ENCODE results near the gene SLC35F3. TPM values are rescaled to one million over a fixed set of nuclear protein-coding genes. Genes with fewer than 3 reads are reported as not detected.

The SLC35F3 gene
- polyA plus RNA-seq, 1 donor from 2014 or later, result 13.9 TPM

DNA sequence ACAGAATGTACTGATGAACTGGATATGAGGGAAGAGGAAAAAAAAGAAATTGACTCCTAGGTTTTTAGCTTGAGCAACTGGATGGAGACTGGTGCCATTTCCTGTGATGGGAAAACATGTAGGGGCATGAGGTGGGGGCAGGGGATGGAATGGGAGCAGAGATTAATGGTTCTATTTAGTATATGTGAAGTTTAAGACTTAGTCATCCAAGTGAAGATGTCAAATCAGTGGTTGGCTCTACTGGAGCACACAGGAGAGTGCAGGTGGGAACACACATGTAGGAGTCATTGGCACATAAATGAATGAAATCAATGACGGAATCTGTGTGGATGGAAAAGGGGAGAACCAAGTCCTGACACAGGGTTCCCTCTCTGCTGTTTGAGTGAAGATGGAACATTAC lies 244.3 kb downstream of the SLC35F3 start:
- TF ChIP-seq TAF1 (IDR thresholded peaks at IDR 0.05; ENCODE audit: low read depth) (no peak), POLR2AphosphoS5 (IDR thresholded peaks at IDR 0.05) (no peak), SMC3 (conservative IDR thresholded peaks at IDR 0.05; ENCODE audit: poor library complexity) (no peak), MXI1 (conservative IDR thresholded peaks at IDR 0.05; ENCODE audit: poor library complexity, severe bottlenecking) (no peak), EZH2 (IDR thresholded peaks at IDR 0.05; ENCODE audit: borderline replicate concordance, insufficient read depth, low read length, poor library complexity, severe bottlenecking) (no peak), RAD21 (conservative IDR thresholded peaks at IDR 0.05) (no peak), EP300 (conservative IDR thresholded peaks at IDR 0.05; ENCODE audit: poor library complexity, severe bottlenecking) (no peak)
- TF ChIP-seq, protein P1, sequence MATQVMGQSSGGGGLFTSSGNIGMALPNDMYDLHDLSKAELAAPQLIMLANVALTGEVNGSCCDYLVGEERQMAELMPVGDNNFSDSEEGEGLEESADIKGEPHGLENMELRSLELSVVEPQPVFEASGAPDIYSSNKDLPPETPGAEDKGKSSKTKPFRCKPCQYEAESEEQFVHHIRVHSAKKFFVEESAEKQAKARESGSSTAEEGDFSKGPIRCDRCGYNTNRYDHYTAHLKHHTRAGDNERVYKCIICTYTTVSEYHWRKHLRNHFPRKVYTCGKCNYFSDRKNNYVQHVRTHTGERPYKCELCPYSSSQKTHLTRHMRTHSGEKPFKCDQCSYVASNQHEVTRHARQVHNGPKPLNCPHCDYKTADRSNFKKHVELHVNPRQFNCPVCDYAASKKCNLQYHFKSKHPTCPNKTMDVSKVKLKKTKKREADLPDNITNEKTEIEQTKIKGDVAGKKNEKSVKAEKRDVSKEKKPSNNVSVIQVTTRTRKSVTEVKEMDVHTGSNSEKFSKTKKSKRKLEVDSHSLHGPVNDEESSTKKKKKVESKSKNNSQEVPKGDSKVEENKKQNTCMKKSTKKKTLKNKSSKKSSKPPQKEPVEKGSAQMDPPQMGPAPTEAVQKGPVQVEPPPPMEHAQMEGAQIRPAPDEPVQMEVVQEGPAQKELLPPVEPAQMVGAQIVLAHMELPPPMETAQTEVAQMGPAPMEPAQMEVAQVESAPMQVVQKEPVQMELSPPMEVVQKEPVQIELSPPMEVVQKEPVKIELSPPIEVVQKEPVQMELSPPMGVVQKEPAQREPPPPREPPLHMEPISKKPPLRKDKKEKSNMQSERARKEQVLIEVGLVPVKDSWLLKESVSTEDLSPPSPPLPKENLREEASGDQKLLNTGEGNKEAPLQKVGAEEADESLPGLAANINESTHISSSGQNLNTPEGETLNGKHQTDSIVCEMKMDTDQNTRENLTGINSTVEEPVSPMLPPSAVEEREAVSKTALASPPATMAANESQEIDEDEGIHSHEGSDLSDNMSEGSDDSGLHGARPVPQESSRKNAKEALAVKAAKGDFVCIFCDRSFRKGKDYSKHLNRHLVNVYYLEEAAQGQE (IDR thresholded peaks at IDR 0.05; ENCODE audit: borderline replicate concordance), result no peak
- TF ChIP-seq, protein P2, sequence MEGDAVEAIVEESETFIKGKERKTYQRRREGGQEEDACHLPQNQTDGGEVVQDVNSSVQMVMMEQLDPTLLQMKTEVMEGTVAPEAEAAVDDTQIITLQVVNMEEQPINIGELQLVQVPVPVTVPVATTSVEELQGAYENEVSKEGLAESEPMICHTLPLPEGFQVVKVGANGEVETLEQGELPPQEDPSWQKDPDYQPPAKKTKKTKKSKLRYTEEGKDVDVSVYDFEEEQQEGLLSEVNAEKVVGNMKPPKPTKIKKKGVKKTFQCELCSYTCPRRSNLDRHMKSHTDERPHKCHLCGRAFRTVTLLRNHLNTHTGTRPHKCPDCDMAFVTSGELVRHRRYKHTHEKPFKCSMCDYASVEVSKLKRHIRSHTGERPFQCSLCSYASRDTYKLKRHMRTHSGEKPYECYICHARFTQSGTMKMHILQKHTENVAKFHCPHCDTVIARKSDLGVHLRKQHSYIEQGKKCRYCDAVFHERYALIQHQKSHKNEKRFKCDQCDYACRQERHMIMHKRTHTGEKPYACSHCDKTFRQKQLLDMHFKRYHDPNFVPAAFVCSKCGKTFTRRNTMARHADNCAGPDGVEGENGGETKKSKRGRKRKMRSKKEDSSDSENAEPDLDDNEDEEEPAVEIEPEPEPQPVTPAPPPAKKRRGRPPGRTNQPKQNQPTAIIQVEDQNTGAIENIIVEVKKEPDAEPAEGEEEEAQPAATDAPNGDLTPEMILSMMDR (IDR thresholded peaks at IDR 0.05; ENCODE audit: poor library complexity, severe bottlenecking), result no peak
- Histone ChIP-seq H4K20me1 (ENCODE audit: insufficient read depth) (no peaks in the 10 kb centered on the region), H3K79me2 (replicated peaks; ENCODE audit: insufficient read depth, low read length) (no peaks in the 10 kb centered on the region), H3K9ac (ENCODE audit: low read length) (no peak overlapping the region), H3K36me3 (ENCODE audit: insufficient read depth, low read length) (no peaks in the 10 kb centered on the region), H3K4me3 (ENCODE audit: low read length) (no peak overlapping the region), H3F3A (ENCODE audit: insufficient read depth, low read length, poor library complexity, severe bottlenecking) (no peaks in the 10 kb centered on the region), H3K9me2 (ENCODE audit: insufficient read depth, low read length) (no peaks in the 10 kb centered on the region), H3K4me2 (ENCODE audit: low read length) (no peak overlapping the region), H3K27ac (ENCODE audit: low read length) (no peak overlapping the region), H2AFZ (ENCODE audit: low read depth, low read length) (no peak overlapping the region), H3K27me3 (ENCODE audit: insufficient read depth, low read depth, low read length) (no peaks in the 10 kb centered on the region), H3K9me3 (ENCODE audit: low read length) (no peaks in the 10 kb centered on the region)

DNA sequence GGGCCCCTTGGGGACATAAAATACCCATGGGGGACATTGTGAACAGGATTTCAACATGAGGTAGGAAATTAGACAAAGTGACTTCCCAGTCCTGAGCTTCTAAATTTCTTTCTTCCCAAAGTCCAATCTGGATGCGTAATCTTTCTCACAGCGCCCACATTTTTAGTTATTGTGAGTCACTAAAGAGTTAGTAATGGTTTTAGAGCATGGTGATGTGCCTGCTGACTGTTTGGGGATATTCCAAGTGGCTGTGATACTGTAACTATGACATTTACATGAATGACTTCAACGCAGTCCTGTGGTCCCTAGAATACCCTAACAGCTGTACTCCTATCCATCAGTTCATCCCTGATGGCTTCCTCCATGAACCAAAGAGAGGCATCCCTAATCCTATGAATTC lies 244.7 kb downstream of the SLC35F3 start:
- no peak overlapping the region for H3K9ac ChIP-seq (ENCODE audit: low read length)
- no peaks in the 10 kb centered on the region for H3F3A ChIP-seq (ENCODE audit: insufficient read depth, low read length, poor library complexity, severe bottlenecking)
- H3K4me2 ChIP-seq (ENCODE audit: low read length), result no peak overlapping the region
- no peak overlapping the region for H3K27ac ChIP-seq (ENCODE audit: low read length)
- no peak overlapping the region for H2AFZ ChIP-seq (ENCODE audit: low read depth, low read length)
- no peak overlapping the region for H3K4me3 ChIP-seq (ENCODE audit: low read length)
- H3K9me3 ChIP-seq (ENCODE audit: low read length), result no peaks in the 10 kb centered on the region
- H4K20me1 ChIP-seq (ENCODE audit: insufficient read depth), result no peaks in the 10 kb centered on the region
- H3K27me3 ChIP-seq (ENCODE audit: insufficient read depth, low read depth, low read length), result no peaks in the 10 kb centered on the region
- no peaks in the 10 kb centered on the region for H3K36me3 ChIP-seq (ENCODE audit: insufficient read depth, low read length)
- no peaks in the 10 kb centered on the region for H3K9me2 ChIP-seq (ENCODE audit: insufficient read depth, low read length)
- no peaks in the 10 kb centered on the region for H3K79me2 ChIP-seq (replicated peaks; ENCODE audit: insufficient read depth, low read length)
- no peak for TF ChIP-seq RAD21 (conservative IDR thresholded peaks at IDR 0.05)
- TF ChIP-seq SMC3 (conservative IDR thresholded peaks at IDR 0.05; ENCODE audit: poor library complexity), result no peak
- TF ChIP-seq EP300 (conservative IDR thresholded peaks at IDR 0.05; ENCODE audit: poor library complexity, severe bottlenecking), result no peak
- TF ChIP-seq, protein P2 (IDR thresholded peaks at IDR 0.05; ENCODE audit: poor library complexity, severe bottlenecking), result no peak
